Liver (tissue), 9 donors: Measurements from ENCODE around the gene MAPT. TPM values are rescaled to one million over a fixed set of nuclear protein-coding genes. Genes with fewer than 3 reads are reported as not detected.

Experiments used
- DNase-seq: peaks from one replicate; pipeline ENCODE4 v3.0.0-alpha.2; 2017; ENCODE audit warnings: low spot score
- H3K27ac ChIP-seq, 2 donors: one replicate each; pipeline ENCODE4 v1.7.0; 2013; ENCODE audit warnings: inconsistent platforms in 2 of 2, low read length in 2 of 2, control low read depth in 1 of 2, low read depth in 1 of 2, mild to moderate bottlenecking in 1 of 2
- H3K27me3 ChIP-seq, 4 donors: one replicate each; pipeline versions ENCODE4 v1.6.1 to v1.7.0; 2013; ENCODE audit warnings: low read length in 3 of 4, inconsistent platforms in 1 of 4, mild to moderate bottlenecking in 1 of 4, moderate library complexity in 1 of 4; ENCODE audit not compliant: control insufficient read depth in 4 of 4, insufficient read depth in 4 of 4
- H3K36me3 ChIP-seq, 4 donors: one replicate each; pipeline versions ENCODE4 v1.6.1 to v1.7.0; 2013; ENCODE audit warnings: low read length in 3 of 4, mild to moderate bottlenecking in 3 of 4, low read depth in 1 of 4, moderate library complexity in 1 of 4; ENCODE audit not compliant: control insufficient read depth in 4 of 4, insufficient read depth in 3 of 4
- H3K4me1 ChIP-seq, 4 donors: one replicate each; pipeline versions ENCODE4 v1.6.1 to v1.7.0; 2013; ENCODE audit warnings: low read length in 3 of 4, mild to moderate bottlenecking in 3 of 4, moderate library complexity in 1 of 4; ENCODE audit not compliant: control insufficient read depth in 4 of 4, insufficient read depth in 4 of 4
- H3K4me3 ChIP-seq, 3 donors: one replicate each; pipeline versions ENCODE4 v1.6.1 to v1.7.0; 2013; ENCODE audit warnings: low read length in 3 of 3, control low read depth in 1 of 3, low read depth in 1 of 3, mild to moderate bottlenecking in 1 of 3
- H3K9ac ChIP-seq, 2 donors: one replicate each; pipeline ENCODE4 v1.7.0; 2013; ENCODE audit warnings: low read length in 2 of 2, mild to moderate bottlenecking in 2 of 2, moderate library complexity in 2 of 2, control low read depth in 1 of 2, low read depth in 1 of 2
- H3K9me3 ChIP-seq, 4 donors: one replicate each; pipeline versions ENCODE4 v1.6.1 to v1.7.0; 2013; ENCODE audit warnings: low read length in 3 of 4; ENCODE audit not compliant: control insufficient read depth in 4 of 4
- ATF3 ChIP-seq: IDR thresholded peaks from 2 replicates; pipeline ENCODE4 v1.6.1; 2016; ENCODE audit warnings: antibody characterized with exemption
- EGR1 ChIP-seq, 2 donors: IDR thresholded peaks; 2 replicates each; pipeline ENCODE4 v1.6.1; 2016 to 2018; ENCODE audit warnings: antibody characterized with exemption in 2 of 2, low read depth in 2 of 2
- FOXA2 ChIP-seq: IDR thresholded peaks from 2 replicates; pipeline ENCODE4 v1.6.1; 2016; ENCODE audit warnings: antibody characterized with exemption
- HNF4G ChIP-seq: IDR thresholded peaks from 2 replicates; pipeline ENCODE4 v1.6.1; 2016; ENCODE audit warnings: antibody characterized with exemption
- MAX ChIP-seq: IDR thresholded peaks from 2 replicates; pipeline ENCODE4 v1.6.1; 2016; ENCODE audit warnings: antibody characterized with exemption
- NR2F2 ChIP-seq: IDR thresholded peaks from 2 replicates; pipeline ENCODE4 v1.6.1; 2016; ENCODE audit warnings: antibody characterized with exemption
- RAD21 ChIP-seq, 2 donors: IDR thresholded peaks; 2 replicates each; pipeline ENCODE4 v1.6.1; 2016; ENCODE audit warnings: antibody characterized with exemption in 2 of 2, mild to moderate bottlenecking in 2 of 2
- REST ChIP-seq: IDR thresholded peaks from 2 replicates; pipeline ENCODE4 v1.6.1; 2016; ENCODE audit warnings: antibody characterized with exemption, mild to moderate bottlenecking
- SP1 ChIP-seq: IDR thresholded peaks from 2 replicates; pipeline ENCODE4 v1.6.1; 2018; ENCODE audit warnings: antibody characterized with exemption, mild to moderate bottlenecking
- TAF1 ChIP-seq: conservative IDR thresholded peaks from 2 replicates; pipeline ENCODE4 v1.6.1; 2016; ENCODE audit warnings: antibody characterized with exemption, mild to moderate bottlenecking
- ZBTB33 ChIP-seq: IDR thresholded peaks from 2 replicates; pipeline ENCODE4 v1.6.1; 2016; ENCODE audit warnings: antibody characterized with exemption
- WGBS: extraction: QIAGEN DNeasy Blood & Tissue Kit; methylation state at CpG from one replicate; pipeline ENCODE4 v1.1.7; 2013; 5-methylcytosine and 5-hydroxymethylcytosine counted together
- polyA plus RNA-seq, 2 donors: library from polyadenylated mRNA; stranded (reverse) in 1 of 2; unstranded in 1 of 2; fragments of 200-250 nt in 1 of 2; fragments of >200 nt in 1 of 2; fragmentation: Nextera tagmentation in 1 of 2; extraction: Ambion mirVana in 1 of 2; gene quantifications; one replicate each; pipeline versions ENCODE4 v1.2.1 to v1.2.3, GENCODE V29; 2013 to 2015
- total RNA-seq, 2 donors: library from RNA; depleted of rRNA; stranded (reverse); fragments of >200 nt; gene quantifications; one replicate each; pipeline ENCODE4 v1.2.3, GENCODE V29; 2014
- donor health status: healthy.
- donor health status: healthy.
- donor health status: healthy.
- donor health status: healthy.
- donor health status: healthy.

MAPT gene
- total and polyA plus RNA-seq, 4 donors: 0.05 to 0.67 (median 0.27) TPM

- 85% methylated on average over 14 of the region's 14 CpGs for WGBS
- Histone ChIP-seq H3K4me3 (no peak overlapping the region), H3K27me3 (no peaks in the 10 kb centered on the region), H3K36me3 (no peaks in the 10 kb centered on the region), H3K27ac (no peak overlapping the region), H3K4me1 (no peaks in the 10 kb centered on the region), H3K9ac (no peak overlapping the region), H3K9me3 (no peaks in the 10 kb centered on the region)
- no peak for DNase-seq
- TF ChIP-seq SP1 (no peak), RAD21 (IDR thresholded peaks at IDR 0.05) (no peak), MAX (no peak), ATF3 (no peak)
These were observed 101.4 kb downstream of the MAPT start for GRCh38 chr17:45995627-45996270.

GRCh38 chr17:45996282-45996937 is 102.1 kb downstream of the MAPT start:
- DNase-seq: no peak
- Histone ChIP-seq H3K9me3 (no peaks in the 10 kb centered on the region), H3K36me3 (no peaks in the 10 kb centered on the region), H3K4me3 (no peak overlapping the region), H3K4me1 (no peaks in the 10 kb centered on the region), H3K27me3 (no peaks in the 10 kb centered on the region), H3K9ac (no peak overlapping the region), H3K27ac (no peak overlapping the region)
- TF ChIP-seq REST (no peak), EGR1 (IDR thresholded peaks at IDR 0.05; ENCODE audit: low read depth in 2 of 2) (no peak), MAX (no peak), SP1 (no peak), TAF1 (no peak), HNF4G (no peak), FOXA2 (no peak), NR2F2 (no peak), RAD21 (IDR thresholded peaks at IDR 0.05) (no peak), ZBTB33 (no peak)
- WGBS: 85% methylated on average over 31 of the region's 31 CpGs
